Upper lobe of left lung (tissue), 4 donors: ENCODE data around the gene NEK2.
"Not testable (repeated sequence)": the region's sequence is repeated elsewhere in the genome, so short reads cannot be mapped to it uniquely, and the experiment has no call there.

ENCODE experiments used
- CTCF ChIP-seq, 6 experiments: fragments of 450-650 bp in 4 of 6; fragments of 200-600 bp in 2 of 6; sonication (generic) in 2 of 6; IDR thresholded peaks; one replicate each; pipeline ENCODE4 v1.5.1; 2016 to 2019; ENCODE audit warnings: antibody characterized with exemption in 6 of 6
- POLR2A ChIP-seq, 4 donors: fragments of 450-650 bp; IDR thresholded peaks; one replicate each; pipeline ENCODE4 v1.5.1; 2016 to 2017; ENCODE audit warnings: antibody characterized with exemption in 4 of 4, mild to moderate bottlenecking in 2 of 4
- POLR2AphosphoS5 ChIP-seq, 2 donors: sonication (generic); formaldehyde crosslinking; IDR thresholded peaks; one replicate each; pipeline ENCODE4 v1.5.1; 2017; ENCODE audit warnings: antibody characterized with exemption in 2 of 2

GRCh38 chr1:211716555-211716954 lies 41.1 kb upstream of the NEK2 start:
- not testable (repeated sequence) for TF ChIP-seq POLR2AphosphoS5, POLR2A, CTCF (IDR thresholded peaks at IDR 0.05)
